ENCODE results near the gene PACRG.

Gene PACRG

DNA sequence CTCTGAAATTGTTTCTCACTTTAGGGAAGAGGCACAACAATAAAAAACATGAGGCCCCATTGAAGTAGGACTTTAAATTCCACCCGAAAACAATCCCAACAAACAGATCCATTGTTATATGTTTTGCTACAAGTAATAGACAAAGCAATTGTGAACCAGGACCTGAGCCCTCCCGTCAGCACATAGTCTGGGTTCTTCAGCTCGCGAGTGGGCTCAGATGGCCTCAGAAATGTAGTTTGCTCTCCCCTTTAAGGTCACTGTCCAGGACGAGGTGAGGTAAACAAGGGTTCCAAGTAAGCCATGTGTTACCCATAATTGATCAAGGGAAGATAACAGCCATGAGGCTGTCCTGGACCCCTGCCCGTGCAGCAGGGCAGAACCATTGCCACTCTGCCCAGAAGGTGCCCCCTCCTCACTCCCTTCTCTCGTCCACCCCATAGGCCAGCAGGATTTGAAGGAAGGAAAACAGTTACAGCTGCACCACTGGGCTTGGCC lies 526.6 kb downstream of the PACRG start:
- no peaks in the 10 kb centered on the region for H3K9me3 ChIP-seq (ENCODE audit: control insufficient read depth, insufficient read depth, low read length)
- no peaks in the 10 kb centered on the region for H3K4me1 ChIP-seq (ENCODE audit: control insufficient read depth, insufficient read depth, low read length)
- no peaks in the 10 kb centered on the region for H3K36me3 ChIP-seq (ENCODE audit: control insufficient read depth, insufficient read depth, low read length)
- H3K27ac ChIP-seq (ENCODE audit: low read length) = no peak overlapping the region
- H3K4me3 ChIP-seq (ENCODE audit: low read length) = no peak overlapping the region
- H3K27me3 ChIP-seq (ENCODE audit: control insufficient read depth, insufficient read depth, low read length) = peaks cover 5% of the 10 kb centered on the region
- no peak for DNase-seq (ENCODE audit: low read depth, low spot score)
- WGBS (ENCODE audit: insufficient coverage, insufficient read length) = no CpG with 5 or more reads among the region's 7 CpGs

DNA sequence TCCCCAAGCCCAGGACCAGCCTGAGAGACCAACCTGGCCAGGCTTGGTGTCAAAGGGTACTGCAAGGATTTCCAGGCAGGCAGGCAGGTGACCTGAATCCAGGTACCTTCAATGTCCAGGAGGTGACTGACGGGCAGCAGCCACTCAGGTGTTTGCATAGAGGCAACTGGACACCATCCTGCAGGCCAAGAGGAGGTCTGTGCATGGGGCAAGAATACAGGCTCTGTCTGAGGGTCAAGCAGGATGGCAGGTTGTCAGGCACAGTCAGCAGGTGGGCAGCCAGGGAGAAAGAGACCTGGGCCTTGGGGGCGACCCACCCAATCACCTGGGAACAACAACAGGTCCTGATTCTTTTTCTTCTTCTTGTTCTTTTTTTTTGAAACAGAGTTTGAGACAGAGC lies 527.5 kb downstream of the PACRG start:
- Histone ChIP-seq H3K36me3 (ENCODE audit: control insufficient read depth, insufficient read depth, low read length) (no peaks in the 10 kb centered on the region), H3K9me3 (ENCODE audit: control insufficient read depth, insufficient read depth, low read length) (no peaks in the 10 kb centered on the region), H3K4me1 (ENCODE audit: control insufficient read depth, insufficient read depth, low read length) (peaks cover 5% of the 10 kb centered on the region; the same call in 1 of the 2 replicates), H3K27me3 (ENCODE audit: control insufficient read depth, insufficient read depth, low read length) (peaks cover 7% of the 10 kb centered on the region), H3K4me3 (ENCODE audit: low read length) (no peak overlapping the region), H3K27ac (ENCODE audit: low read length) (no peak overlapping the region)
- DNase-seq (ENCODE audit: low read depth, low spot score) = no peak
- WGBS (ENCODE audit: insufficient coverage, insufficient read length) = no CpG with 5 or more reads among the region's 2 CpGs

DNA sequence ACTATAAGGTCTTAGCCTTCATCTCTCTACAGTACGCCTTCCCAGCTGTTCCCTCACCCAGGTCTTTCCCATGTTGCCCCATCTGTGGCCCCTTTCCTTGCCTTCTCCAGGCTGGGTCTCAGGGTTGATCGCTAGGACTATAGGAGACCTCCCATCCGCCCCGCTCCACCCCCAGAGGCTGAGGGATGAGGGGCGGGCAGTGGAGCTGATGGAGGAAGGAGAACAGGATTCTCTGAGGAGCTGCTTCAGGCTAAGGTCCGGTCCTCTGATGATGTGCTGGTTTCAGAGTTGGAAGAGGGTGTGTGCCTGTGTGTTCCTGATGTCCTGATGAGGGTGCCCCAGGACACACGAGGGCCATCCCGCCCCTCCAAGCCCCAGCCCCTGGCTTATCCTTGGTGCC lies 531.9 kb downstream of the PACRG start:
- H3K36me3 ChIP-seq (ENCODE audit: control insufficient read depth, insufficient read depth, low read length) = no peaks in the 10 kb centered on the region
- WGBS (ENCODE audit: insufficient coverage, insufficient read length) = no CpG with 5 or more reads among the region's 8 CpGs
- no peak overlapping the region for H3K27ac ChIP-seq (ENCODE audit: low read length)
- H3K27me3 ChIP-seq (ENCODE audit: control insufficient read depth, insufficient read depth, low read length) = peaks cover 7% of the 10 kb centered on the region
- DNase-seq (ENCODE audit: low read depth, low spot score) = no peak
- peaks cover 8% of the 10 kb centered on the region for H3K4me1 ChIP-seq (ENCODE audit: control insufficient read depth, insufficient read depth, low read length)
- H3K9me3 ChIP-seq (ENCODE audit: control insufficient read depth, insufficient read depth, low read length) = no peaks in the 10 kb centered on the region
- no peak overlapping the region for H3K4me3 ChIP-seq (ENCODE audit: low read length)

DNA sequence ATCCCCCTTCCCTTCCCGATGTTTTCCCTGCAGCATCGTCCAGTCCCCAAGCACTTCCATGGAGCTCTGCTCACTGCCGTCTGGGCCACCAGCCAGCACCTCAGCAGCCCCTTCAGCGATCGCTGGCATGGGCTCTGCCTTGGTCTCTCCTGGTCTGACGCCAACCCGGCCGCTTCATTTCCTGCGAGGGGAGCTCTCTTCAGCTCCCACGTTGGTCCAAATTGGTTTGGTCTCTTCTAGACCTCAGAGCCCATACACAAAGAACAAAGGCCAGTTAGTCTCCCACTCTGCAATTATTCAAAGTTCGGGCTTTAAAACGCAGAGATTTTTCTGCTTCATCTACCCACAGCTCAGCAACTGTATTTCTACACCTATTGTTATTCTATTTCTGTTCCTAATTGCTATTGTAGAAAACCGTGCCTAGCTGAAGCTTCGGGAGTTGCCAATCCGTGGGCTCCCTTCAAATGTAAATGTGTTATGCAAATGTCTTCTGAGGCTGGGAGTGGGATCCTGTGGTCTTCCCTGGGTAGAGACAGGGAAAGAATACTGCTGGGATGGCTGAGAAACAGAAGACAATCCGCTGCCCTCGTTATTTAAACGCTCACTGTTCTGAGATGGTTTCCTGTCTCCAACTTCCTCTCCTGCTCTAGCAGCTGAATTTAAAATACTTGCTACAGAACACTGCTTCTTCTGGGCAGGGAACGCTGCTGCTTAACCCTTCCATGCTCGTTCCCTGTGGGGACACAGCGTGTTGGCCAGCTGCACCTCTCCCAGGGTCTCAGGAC lies 532.5 kb downstream of the PACRG start:
- Histone ChIP-seq H3K4me1 (ENCODE audit: control insufficient read depth, insufficient read depth, low read length) (peaks cover 8% of the 10 kb centered on the region), H3K27ac (ENCODE audit: low read length) (peak overlapping the region; percentile 72), H3K27me3 (ENCODE audit: control insufficient read depth, insufficient read depth, low read length) (peaks cover 7% of the 10 kb centered on the region), H3K9me3 (ENCODE audit: control insufficient read depth, insufficient read depth, low read length) (no peaks in the 10 kb centered on the region), H3K36me3 (ENCODE audit: control insufficient read depth, insufficient read depth, low read length) (no peaks in the 10 kb centered on the region), H3K4me3 (ENCODE audit: low read length) (no peak overlapping the region; the same call in 1 of the 2 replicates)
- WGBS (ENCODE audit: insufficient coverage, insufficient read length) = no CpG with 5 or more reads among the region's 21 CpGs
- DNase-seq (ENCODE audit: low read depth, low spot score) = peak; percentile 89

DNA sequence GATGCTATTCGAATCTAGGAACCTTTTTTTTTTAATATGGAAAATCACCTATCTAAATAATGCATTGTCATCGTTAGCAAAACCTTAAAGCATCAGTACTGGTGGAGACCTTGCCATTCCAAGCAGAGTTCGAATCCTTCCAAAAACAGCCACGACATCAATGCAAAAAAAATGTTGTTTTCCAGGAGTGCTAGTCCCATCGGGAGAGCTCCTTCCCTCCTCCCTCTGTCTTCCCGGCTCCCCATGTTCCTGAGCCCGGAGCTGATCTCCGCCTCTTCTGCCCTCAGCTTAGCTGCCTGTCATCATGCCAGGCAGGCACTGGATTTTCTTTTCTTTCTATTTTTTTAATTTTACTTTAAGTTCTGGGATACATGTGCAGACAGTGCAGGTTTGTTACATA lies 533.1 kb downstream of the PACRG start:
- H3K4me3 ChIP-seq (ENCODE audit: low read length) = no peak overlapping the region; the same call in 1 of the 2 replicates
- peak overlapping the region; percentile 72 for H3K27ac ChIP-seq (ENCODE audit: low read length)
- WGBS (ENCODE audit: insufficient coverage, insufficient read length) = no CpG with 5 or more reads among the region's 8 CpGs
- H3K9me3 ChIP-seq (ENCODE audit: control insufficient read depth, insufficient read depth, low read length) = no peaks in the 10 kb centered on the region
- no peak for DNase-seq (ENCODE audit: low read depth, low spot score)
- H3K4me1 ChIP-seq (ENCODE audit: control insufficient read depth, insufficient read depth, low read length) = peaks cover 8% of the 10 kb centered on the region
- peaks cover 7% of the 10 kb centered on the region for H3K27me3 ChIP-seq (ENCODE audit: control insufficient read depth, insufficient read depth, low read length)
- no peaks in the 10 kb centered on the region for H3K36me3 ChIP-seq (ENCODE audit: control insufficient read depth, insufficient read depth, low read length)

DNA sequence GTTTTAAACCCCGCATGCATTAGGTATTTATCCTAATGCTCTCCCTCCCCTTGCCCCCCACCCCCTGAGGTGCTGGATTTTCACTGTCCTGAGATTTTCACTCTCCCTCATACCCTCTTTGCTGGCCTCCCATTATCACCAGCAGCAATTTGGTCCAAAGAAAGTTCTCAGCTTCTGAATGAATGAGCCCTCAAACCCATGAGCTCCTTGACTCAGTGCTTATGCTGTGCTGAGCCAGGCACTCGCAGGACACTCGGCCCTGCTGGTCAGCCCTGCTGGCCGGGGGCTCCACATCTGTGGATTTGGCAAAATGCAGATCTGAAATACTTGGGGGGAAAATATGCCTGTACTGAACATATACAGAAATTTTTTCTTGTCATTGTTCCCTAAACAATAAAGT lies 533.6 kb downstream of the PACRG start:
- Histone ChIP-seq H3K4me1 (ENCODE audit: control insufficient read depth, insufficient read depth, low read length) (peaks cover 8% of the 10 kb centered on the region), H3K27me3 (ENCODE audit: control insufficient read depth, insufficient read depth, low read length) (peaks cover 7% of the 10 kb centered on the region), H3K36me3 (ENCODE audit: control insufficient read depth, insufficient read depth, low read length) (no peaks in the 10 kb centered on the region), H3K4me3 (ENCODE audit: low read length) (no peak overlapping the region), H3K27ac (ENCODE audit: low read length) (no peak overlapping the region), H3K9me3 (ENCODE audit: control insufficient read depth, insufficient read depth, low read length) (no peaks in the 10 kb centered on the region)
- DNase-seq (ENCODE audit: low read depth, low spot score) = no peak
- no CpG with 5 or more reads among the region's 4 CpGs for WGBS (ENCODE audit: insufficient coverage, insufficient read length)

DNA sequence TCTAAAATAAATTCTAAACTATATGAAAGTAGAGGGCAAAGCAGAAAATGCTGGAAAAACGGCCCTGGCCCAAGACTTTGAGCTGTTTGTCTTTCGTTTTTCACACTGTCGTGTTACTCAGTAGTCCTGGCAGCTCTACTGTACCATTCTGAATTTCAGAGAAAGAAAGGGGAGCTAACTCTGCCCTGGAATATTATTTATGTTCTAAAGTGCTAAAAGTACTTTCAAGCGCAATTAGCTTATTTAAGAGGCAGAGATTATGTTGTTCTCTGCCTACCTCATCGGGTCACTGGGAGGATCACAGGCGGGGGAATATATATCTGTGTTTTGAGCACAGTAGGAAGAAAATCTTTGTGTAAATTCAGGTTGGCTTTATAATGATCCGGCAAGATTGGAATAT lies 534.3 kb downstream of the PACRG start:
- Histone ChIP-seq H3K4me3 (ENCODE audit: low read length) (no peak overlapping the region), H3K4me1 (ENCODE audit: control insufficient read depth, insufficient read depth, low read length) (peaks cover 10% of the 10 kb centered on the region), H3K27me3 (ENCODE audit: control insufficient read depth, insufficient read depth, low read length) (peaks cover 7% of the 10 kb centered on the region), H3K27ac (ENCODE audit: low read length) (no peak overlapping the region), H3K9me3 (ENCODE audit: control insufficient read depth, insufficient read depth, low read length) (no peaks in the 10 kb centered on the region), H3K36me3 (ENCODE audit: control insufficient read depth, insufficient read depth, low read length) (no peaks in the 10 kb centered on the region)
- WGBS (ENCODE audit: insufficient coverage, insufficient read length) = no CpG with 5 or more reads among the region's 7 CpGs
- no peak for DNase-seq (ENCODE audit: low read depth, low spot score)

DNA sequence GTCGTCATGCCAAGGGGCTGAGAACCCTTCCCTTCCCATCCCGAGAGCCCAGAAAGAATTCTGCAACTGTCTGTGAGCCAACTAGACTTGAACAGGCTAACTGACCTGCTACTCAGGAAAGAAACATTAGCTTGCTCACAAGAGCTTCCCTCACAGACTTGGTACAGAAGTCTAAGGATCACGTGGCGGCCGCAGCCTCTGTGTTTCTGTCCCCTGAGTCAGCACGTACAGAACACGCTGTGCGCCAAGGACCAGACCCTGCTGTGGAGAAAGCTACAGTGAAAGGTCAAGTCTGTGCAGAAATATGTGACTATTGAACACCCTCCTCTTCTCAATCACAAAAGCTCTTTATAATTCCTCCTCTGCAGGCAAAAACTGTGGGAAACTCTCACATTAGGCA lies 535.4 kb downstream of the PACRG start:
- Histone ChIP-seq H3K4me3 (ENCODE audit: low read length) (no peak overlapping the region), H3K4me1 (ENCODE audit: control insufficient read depth, insufficient read depth, low read length) (peaks cover 10% of the 10 kb centered on the region), H3K36me3 (ENCODE audit: control insufficient read depth, insufficient read depth, low read length) (no peaks in the 10 kb centered on the region), H3K27ac (ENCODE audit: low read length) (no peak overlapping the region), H3K27me3 (ENCODE audit: control insufficient read depth, insufficient read depth, low read length) (peaks cover 7% of the 10 kb centered on the region), H3K9me3 (ENCODE audit: control insufficient read depth, insufficient read depth, low read length) (no peaks in the 10 kb centered on the region)
- WGBS (ENCODE audit: insufficient coverage, insufficient read length) = no CpG with 5 or more reads among the region's 8 CpGs
- no peak for DNase-seq (ENCODE audit: low read depth, low spot score)

DNA sequence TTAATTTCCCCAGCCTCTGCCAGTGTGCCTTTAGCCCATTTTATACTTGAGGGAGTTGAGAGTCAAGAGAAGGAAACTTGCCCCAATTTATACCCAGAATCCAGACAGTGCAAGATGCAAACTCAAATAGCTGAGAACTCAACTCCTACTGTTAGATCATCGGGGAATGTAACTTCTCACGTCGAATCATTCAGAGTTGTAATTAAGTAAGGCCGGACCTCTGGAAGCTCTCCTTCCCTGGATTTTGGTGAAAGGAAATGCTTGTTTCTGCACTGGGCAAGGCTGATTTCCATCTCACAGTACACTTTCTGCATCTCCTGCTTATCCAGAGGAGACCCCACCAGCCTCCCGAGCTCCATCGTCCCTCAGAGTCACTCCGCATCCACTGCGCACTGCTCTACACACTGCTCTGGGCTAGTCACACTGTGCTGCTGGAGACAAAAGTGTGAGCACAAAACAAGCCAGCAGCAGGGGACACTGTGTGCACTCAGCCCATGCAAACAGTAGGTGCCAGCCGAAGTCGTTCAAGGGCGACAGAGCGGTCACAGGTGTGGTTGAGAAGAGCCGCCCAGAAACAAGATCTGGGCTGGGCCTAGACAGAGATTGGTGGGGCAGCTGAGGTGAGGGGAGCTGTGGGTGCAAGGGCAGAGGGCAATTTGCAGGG lies 536.4 kb downstream of the PACRG start:
- H3K4me3 ChIP-seq (ENCODE audit: low read length) = no peak overlapping the region
- no peaks in the 10 kb centered on the region for H3K9me3 ChIP-seq (ENCODE audit: control insufficient read depth, insufficient read depth, low read length)
- H3K27me3 ChIP-seq (ENCODE audit: control insufficient read depth, insufficient read depth, low read length) = peaks cover 4% of the 10 kb centered on the region
- H3K36me3 ChIP-seq (ENCODE audit: control insufficient read depth, insufficient read depth, low read length) = no peaks in the 10 kb centered on the region
- no peak for DNase-seq (ENCODE audit: low read depth, low spot score)
- no CpG with 5 or more reads among the region's 13 CpGs for WGBS (ENCODE audit: insufficient coverage, insufficient read length)
- H3K4me1 ChIP-seq (ENCODE audit: control insufficient read depth, insufficient read depth, low read length) = peaks cover 10% of the 10 kb centered on the region
- H3K27ac ChIP-seq (ENCODE audit: low read length) = no peak overlapping the region

DNA sequence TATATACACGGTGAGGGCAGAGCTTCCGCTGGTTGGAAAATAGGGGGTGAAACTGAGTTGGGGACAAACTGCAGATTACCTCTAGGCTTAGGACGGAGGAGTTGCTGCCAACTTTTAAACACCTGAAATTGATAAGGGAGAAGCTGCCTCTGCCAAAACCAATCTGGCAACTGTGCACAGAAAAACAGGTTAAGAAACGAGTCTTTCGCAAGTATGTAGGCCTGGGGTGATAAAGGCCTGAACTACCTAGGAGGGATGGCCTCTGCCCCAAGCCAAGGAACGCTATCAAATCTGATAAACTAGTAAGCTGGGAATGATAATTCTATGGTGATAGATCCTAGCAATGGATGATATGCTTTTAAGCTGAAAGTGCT lies 536.9 kb downstream of the PACRG start:
- no peaks in the 10 kb centered on the region for H3K36me3 ChIP-seq (ENCODE audit: control insufficient read depth, insufficient read depth, low read length)
- no peak overlapping the region for H3K27ac ChIP-seq (ENCODE audit: low read length)
- no peaks in the 10 kb centered on the region; the same call in 1 of the 2 replicates for H3K27me3 ChIP-seq (ENCODE audit: control insufficient read depth, insufficient read depth, low read length)
- H3K4me3 ChIP-seq (ENCODE audit: low read length) = no peak overlapping the region
- DNase-seq (ENCODE audit: low read depth, low spot score) = no peak
- H3K4me1 ChIP-seq (ENCODE audit: control insufficient read depth, insufficient read depth, low read length) = peaks cover 8% of the 10 kb centered on the region
- H3K9me3 ChIP-seq (ENCODE audit: control insufficient read depth, insufficient read depth, low read length) = no peaks in the 10 kb centered on the region
- WGBS (ENCODE audit: insufficient coverage, insufficient read length) = no CpG with 5 or more reads among the region's 6 CpGs
